ENCODE data around the gene CHP1.

DNA sequence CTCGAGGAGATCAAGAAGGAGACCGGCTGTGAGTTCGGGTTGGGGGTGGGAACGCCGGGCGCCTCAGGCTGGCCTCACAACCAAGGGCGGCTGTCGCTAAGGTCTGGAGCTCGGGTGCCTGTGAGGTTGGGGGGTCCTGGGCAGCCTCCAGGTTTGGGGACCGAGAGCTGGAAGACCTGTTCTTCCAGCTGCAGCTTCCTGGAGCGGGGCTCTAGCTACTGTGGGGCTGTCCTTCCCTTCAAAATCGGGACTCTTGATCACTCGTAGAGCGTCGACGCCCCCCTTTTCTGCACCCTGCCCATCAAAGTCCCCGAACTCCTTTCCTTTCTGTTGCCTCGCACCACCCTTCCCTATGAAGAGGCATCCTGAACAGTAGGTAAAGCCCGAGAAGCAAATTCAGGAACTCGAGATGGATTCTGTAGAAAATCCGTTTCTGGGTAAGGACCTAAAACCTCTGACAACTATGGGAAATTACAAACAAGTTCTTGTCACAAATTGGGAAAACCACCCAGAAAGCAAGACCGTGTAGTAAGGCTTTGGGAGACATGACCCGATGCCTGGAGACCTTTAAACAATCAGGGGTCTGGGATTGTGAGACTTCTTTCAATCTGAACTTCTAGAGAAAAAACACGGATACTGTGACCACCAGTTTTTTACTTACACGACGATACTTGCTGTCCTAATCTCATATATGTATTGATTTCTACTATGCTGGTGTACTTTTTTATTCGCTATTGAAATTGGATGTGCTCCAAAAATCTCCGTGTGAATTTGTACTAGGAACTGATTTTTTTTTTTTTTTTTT, 556 bp downstream of the CHP1 start:
- no peak for TF ChIP-seq SIN3A (IDR thresholded peaks at IDR 0.05; ENCODE audit: borderline replicate concordance, insufficient read depth, low read length)
- no peak; the same call in 1 of the 2 replicates for TF ChIP-seq POLR2AphosphoS5 (IDR thresholded peaks at IDR 0.05; ENCODE audit: low read depth, low read length)

All from PFSK-1 (cell line).